ENCODE measurements around the gene BRME1. TPM values are rescaled to one million over a fixed set of nuclear protein-coding genes. Genes with fewer than 3 reads are reported as not detected.

The BRME1 gene
- total and polyA plus RNA-seq, 2 of the 13 experiments (the other 11 are each of a cell fraction or from before 2014, with no cell fraction given): 0.74 to 1.5 TPM

DNA sequence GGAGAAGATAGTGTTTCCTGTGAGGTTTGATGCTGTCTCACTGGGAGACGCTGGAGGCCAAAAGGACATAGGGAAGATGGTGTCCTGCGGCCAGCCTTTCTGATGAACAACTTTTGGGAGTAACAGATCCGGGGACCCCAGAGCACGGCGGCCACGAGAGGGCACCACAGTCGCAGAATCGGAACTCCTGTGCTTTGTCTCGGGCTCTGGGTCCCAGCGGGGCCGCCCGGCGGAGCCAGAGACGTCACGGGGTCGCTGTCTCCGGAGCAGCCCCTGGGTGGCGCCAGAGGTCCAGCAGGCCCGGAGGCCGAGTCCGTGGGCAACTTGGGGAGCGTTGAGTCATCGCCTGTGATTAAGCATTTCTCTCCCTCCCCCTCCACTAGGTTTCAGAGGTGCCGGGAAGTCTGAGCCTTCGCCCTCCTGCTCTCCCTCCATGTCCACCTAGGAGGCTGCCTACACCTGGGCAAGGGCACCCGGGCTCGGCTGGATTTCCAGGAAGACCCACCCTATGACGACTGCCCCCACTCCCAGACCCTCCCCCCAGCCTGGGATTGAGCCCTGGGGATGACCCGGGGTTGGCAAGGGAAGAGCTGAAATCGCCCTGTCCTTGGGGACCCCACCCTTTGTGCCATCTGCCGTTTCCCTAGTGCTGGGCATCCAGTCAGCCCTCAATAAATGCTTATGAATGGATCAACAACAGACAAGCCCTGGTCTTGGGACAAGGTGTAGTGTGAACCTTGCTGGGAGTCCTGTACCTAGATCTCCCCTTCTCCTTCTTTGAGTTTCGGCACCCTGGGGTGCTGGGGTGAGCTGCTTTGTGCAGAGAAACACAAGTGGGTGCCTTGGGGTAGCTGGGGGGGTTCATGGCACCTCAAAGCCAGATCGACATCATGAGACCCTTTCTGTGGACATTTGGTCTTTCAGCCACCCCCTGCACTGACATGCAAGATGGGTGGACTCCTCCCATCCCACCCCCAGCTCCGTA, 25.6 kb downstream of the BRME1 start (continued):
- TF ChIP-seq ZBTB38 (CRISPR knock-in tag; IDR thresholded peaks at IDR 0.05): peak; percentile 69; the same call in 1 of the 2 replicates
- TF ChIP-seq EHMT2 (IDR thresholded peaks at IDR 0.05; ENCODE audit: borderline replicate concordance, low read depth, low read length): no peak
- TF ChIP-seq, protein P1, sequence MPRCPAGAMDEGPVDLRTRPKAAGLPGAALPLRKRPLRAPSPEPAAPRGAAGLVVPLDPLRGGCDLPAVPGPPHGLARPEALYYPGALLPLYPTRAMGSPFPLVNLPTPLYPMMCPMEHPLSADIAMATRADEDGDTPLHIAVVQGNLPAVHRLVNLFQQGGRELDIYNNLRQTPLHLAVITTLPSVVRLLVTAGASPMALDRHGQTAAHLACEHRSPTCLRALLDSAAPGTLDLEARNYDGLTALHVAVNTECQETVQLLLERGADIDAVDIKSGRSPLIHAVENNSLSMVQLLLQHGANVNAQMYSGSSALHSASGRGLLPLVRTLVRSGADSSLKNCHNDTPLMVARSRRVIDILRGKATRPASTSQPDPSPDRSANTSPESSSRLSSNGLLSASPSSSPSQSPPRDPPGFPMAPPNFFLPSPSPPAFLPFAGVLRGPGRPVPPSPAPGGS (CRISPR knock-in tag; IDR thresholded peaks at IDR 0.05): no peak
- no peak for TF ChIP-seq ZNF569 (CRISPR knock-in tag; IDR thresholded peaks at IDR 0.05; ENCODE audit: borderline replicate concordance)
- TF ChIP-seq, protein P2, sequence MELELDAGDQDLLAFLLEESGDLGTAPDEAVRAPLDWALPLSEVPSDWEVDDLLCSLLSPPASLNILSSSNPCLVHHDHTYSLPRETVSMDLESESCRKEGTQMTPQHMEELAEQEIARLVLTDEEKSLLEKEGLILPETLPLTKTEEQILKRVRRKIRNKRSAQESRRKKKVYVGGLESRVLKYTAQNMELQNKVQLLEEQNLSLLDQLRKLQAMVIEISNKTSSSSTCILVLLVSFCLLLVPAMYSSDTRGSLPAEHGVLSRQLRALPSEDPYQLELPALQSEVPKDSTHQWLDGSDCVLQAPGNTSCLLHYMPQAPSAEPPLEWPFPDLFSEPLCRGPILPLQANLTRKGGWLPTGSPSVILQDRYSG (CRISPR knock-in tag; IDR thresholded peaks at IDR 0.05): no peak
- TF ChIP-seq BHLHE40 (IDR thresholded peaks at IDR 0.05; ENCODE audit: low read length): no peak
- no peak for TF ChIP-seq ZNF432 (CRISPR knock-in tag; IDR thresholded peaks at IDR 0.05; ENCODE audit: borderline replicate concordance)
- TF ChIP-seq ZBTB3 (CRISPR knock-in tag; IDR thresholded peaks at IDR 0.05; ENCODE audit: borderline replicate concordance, low read depth): no peak
- peak; percentile 85 for TF ChIP-seq ZBTB7B (CRISPR knock-in tag; IDR thresholded peaks at IDR 0.05)
- no peak for TF ChIP-seq POLR2G (IDR thresholded peaks at IDR 0.05; ENCODE audit: low read depth, low read length)
- TF ChIP-seq MIER3 (CRISPR knock-in tag; IDR thresholded peaks at IDR 0.05; ENCODE audit: borderline replicate concordance): no peak
- no peak for TF ChIP-seq GZF1 (CRISPR knock-in tag; IDR thresholded peaks at IDR 0.05)
- peak; percentile 71; the same call in 1 of the 2 replicates for TF ChIP-seq ZBTB7A (CRISPR knock-in tag; IDR thresholded peaks at IDR 0.05)
- TF ChIP-seq CBX1 (IDR thresholded peaks at IDR 0.05; ENCODE audit: low read depth): no peak
- TF ChIP-seq ZNF841 (CRISPR knock-in tag; IDR thresholded peaks at IDR 0.05; ENCODE audit: borderline replicate concordance): no peak
- TF ChIP-seq ZFX (CRISPR knock-in tag; IDR thresholded peaks at IDR 0.05; ENCODE audit: low read depth): peak; percentile 57
- peak in 1 of 2 experiments; percentile 13; a peak in 1 of 4 replicates for TF ChIP-seq EP300 (IDR thresholded peaks at IDR 0.05; ENCODE audit: low read depth in 2 of 2, low read length in 2 of 2)
- TF ChIP-seq EP300 (CRISPR knock-in tag; IDR thresholded peaks at IDR 0.05; ENCODE audit: borderline replicate concordance): no peak; the same call in 1 of the 2 replicates
- peak; percentile 69 for TF ChIP-seq IKZF5 (CRISPR knock-in tag; IDR thresholded peaks at IDR 0.05)
- peak; percentile 73 for TF ChIP-seq ZNF574 (CRISPR knock-in tag; IDR thresholded peaks at IDR 0.05)
- TF ChIP-seq NFYB (CRISPR knock-in tag; IDR thresholded peaks at IDR 0.05): no peak
- TF ChIP-seq MLX (CRISPR knock-in tag; IDR thresholded peaks at IDR 0.05): peak; percentile 35; the same call in 1 of the 2 replicates
